Activated CD8-positive, alpha-beta memory T cell treated with anti-CD3 and anti-CD28 coated beads for 4 hours (primary cell): Measurements from ENCODE around the gene SUSD1.
"Not testable (repeated sequence)": the region's sequence is repeated elsewhere in the genome, so short reads cannot be mapped to it uniquely, and the experiment has no call there.

ENCODE experiments used
- DNase-seq, 2 donors: peaks; one replicate each; pipeline ENCODE4 v3.0.0-alpha.2; 2020; ENCODE audit warnings: low read depth in 2 of 2

Gene SUSD1

GRCh38 chr9:112130347-112130746 is 44.8 kb downstream of the SUSD1 start:
- no peak for DNase-seq

- DNase-seq, result no peak
Measured at GRCh38 chr9:112129246-112129645, 45.9 kb downstream of the SUSD1 start.

GRCh38 chr9:112128399-112128798 is 46.7 kb downstream of the SUSD1 start:
- not testable (repeated sequence) for DNase-seq

GRCh38 chr9:112127281-112127680 is 47.8 kb downstream of the SUSD1 start:
- no peak for DNase-seq

GRCh38 chr9:112125951-112126388 is 49.1 kb downstream of the SUSD1 start:
- no peak for DNase-seq

GRCh38 chr9:112124156-112124555 is 50.9 kb downstream of the SUSD1 start:
- DNase-seq, result no peak

- no peak for DNase-seq
Measured at GRCh38 chr9:112121633-112122032, 53.5 kb downstream of the SUSD1 start.

- DNase-seq, result no peak
Measured at GRCh38 chr9:112120439-112120925, 54.6 kb downstream of the SUSD1 start.

- no peak for DNase-seq
Measured at GRCh38 chr9:112120030-112120341, 55.1 kb downstream of the SUSD1 start.

- DNase-seq, result no peak
Measured at GRCh38 chr9:112119225-112120029, 55.7 kb downstream of the SUSD1 start.

- no peak for DNase-seq
Measured at GRCh38 chr9:112118009-112118408, 57.1 kb downstream of the SUSD1 start.

GRCh38 chr9:112115970-112116753 is 58.9 kb downstream of the SUSD1 start:
- DNase-seq, result no peak

GRCh38 chr9:112115109-112115508 is 60.0 kb downstream of the SUSD1 start:
- no peak for DNase-seq

- no peak for DNase-seq
Measured at GRCh38 chr9:112112941-112113681, 62.0 kb downstream of the SUSD1 start.

- no peak for DNase-seq
Measured at GRCh38 chr9:112112519-112112918, 62.6 kb downstream of the SUSD1 start.

GRCh38 chr9:112111461-112111860 is 63.6 kb downstream of the SUSD1 start:
- DNase-seq, result no peak

- no peak for DNase-seq
Measured at GRCh38 chr9:112110777-112111113, 64.4 kb downstream of the SUSD1 start.

GRCh38 chr9:112110094-112110776 is 64.9 kb downstream of the SUSD1 start:
- no peak for DNase-seq

- DNase-seq, result no peak
Measured at GRCh38 chr9:112104901-112105300, 70.2 kb downstream of the SUSD1 start.

GRCh38 chr9:112104401-112104800 is 70.7 kb downstream of the SUSD1 start:
- DNase-seq, result no peak

GRCh38 chr9:112103405-112103804 is 71.7 kb downstream of the SUSD1 start:
- DNase-seq, result no peak
